NCI-H748 treated with DMSO at 0.1 percent for 48 hours (cell line): Measurements from ENCODE around the gene COA8.
A peak's percentile ranks its signal among the peaks of the same experiment; 100 is the strongest.

Source experiments
- DNase-seq: peaks from one replicate; lab custom pipeline; 2025; lab: John Stamatoyannopoulos, UW

COA8 gene

GRCh38 chr14:103549361-103550311 is 13.1 kb upstream of the COA8 start:
- DNase-seq: no peak

- no peak for DNase-seq
Measured at GRCh38 chr14:103550451-103551337, 12.1 kb upstream of the COA8 start.

DNA sequence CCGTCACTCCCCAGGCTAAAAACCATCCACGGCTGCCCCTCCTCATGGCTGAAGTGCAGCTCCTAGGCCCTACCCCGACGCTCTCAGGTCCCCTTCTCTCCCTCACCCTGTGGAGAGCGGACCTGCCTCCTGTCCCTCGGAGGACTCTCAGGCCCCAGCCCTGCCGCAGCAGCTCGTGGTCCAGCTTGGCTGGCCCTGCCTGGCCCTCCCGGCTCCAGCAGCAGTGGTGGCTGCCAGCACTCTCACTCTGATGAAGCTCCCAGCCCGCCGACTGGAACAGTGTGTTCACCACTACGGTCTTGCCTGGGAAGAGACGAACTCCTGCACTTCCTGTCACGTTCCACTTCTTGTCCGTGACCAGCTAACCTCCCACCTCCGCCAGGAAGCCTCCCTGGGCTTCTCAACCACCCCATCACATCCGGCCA is 11.4 kb upstream of the COA8 start:
- DNase-seq: no peak

GRCh38 chr14:103552011-103552845 is 10.5 kb upstream of the COA8 start:
- no peak for DNase-seq

DNA sequence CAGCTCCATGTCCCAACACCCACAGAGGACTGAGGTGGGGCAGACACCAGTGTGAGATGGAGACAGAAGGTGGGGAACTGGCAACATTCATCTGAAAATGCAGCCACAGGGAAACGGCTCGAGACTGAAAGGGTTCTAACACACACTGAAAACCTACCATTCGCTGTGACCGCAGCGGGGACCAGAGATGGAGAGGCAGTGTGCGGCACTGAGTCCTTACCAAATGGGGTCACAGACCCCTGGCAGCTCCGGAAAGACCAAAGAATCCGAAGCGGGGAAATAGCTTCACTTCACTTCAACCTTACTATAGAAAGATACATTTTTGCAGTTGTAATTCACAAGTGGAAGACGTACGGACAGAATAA is 9.9 kb upstream of the COA8 start:
- no peak for DNase-seq

GRCh38 chr14:103555559-103556337 is 7.0 kb upstream of the COA8 start:
- DNase-seq: no peak

DNA sequence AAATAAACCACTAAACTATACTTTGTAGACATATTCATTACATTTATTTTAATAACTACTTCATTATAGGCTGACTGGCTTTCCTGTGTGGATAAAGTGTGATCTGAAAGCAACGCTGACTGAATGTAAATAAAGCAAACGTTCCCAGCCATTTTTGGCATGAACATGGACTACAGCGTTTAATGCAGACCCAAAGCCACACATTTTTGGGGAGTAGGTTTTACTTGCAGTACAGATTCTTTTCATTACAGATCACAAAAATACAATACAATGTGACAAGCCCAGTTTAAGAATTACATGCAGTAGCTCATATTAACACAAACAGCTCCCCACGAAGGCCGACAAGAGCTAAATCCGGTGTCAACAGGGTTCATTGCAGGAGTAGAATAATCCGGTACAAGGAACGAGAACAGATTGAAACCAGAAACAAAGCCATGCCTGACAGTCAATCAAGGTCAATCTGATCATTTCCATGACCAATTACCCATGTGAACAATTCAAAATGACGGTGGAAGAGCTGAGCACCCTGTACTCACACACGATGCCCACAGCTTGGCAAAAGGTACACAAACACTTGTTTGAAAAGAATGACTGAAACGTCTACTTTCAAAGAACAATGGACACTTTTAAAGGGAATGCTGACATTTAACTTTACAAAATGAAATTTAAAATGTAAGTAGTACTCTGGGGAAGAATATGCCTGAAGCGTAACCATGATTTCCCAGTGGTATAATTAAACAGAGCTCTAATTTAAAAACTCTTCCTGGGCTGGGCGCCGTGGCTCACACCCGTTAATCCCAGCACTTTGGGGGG is 5.6 kb upstream of the COA8 start:
- DNase-seq: no peak

- no peak for DNase-seq
Measured at GRCh38 chr14:103558071-103558882, 4.5 kb upstream of the COA8 start.

DNA sequence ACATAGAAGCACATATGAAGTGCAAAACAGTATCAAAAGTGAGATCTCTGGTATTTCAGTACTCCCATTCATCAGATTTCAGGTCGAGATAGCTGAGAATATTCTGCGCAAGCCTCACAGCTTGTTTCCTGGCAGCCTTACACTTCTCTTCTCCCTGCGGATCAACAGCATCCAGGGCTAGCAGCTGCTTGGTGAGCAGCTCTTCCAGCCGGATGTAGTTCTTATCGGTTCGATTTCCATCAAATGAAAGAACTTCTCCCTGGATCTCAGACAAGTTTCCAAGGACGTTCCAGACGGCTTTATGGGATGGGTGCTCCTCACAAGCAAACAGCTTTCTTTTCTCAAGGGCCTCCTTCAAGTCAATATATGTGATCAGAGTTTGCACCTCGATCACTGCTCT is 3.0 kb upstream of the COA8 start:
- no peak for DNase-seq

DNA sequence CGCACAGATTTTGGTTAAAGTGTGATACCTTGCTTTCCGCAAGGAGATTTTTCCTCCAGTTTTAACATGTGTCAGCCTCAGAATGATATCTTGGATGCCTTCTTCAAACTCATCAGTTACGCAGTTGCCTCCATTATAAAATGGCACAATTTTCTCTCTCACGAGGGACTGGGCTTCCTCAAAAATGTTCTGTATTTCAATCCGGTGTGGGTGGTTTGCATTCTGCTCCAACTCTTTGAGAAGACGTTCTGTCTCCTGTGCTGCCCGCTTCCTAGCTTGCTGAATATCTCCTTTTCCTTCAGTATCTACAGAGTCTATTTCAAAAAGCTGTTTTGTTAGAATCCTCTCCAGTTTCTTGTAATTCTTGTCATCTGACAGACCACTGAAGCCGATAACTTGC is 2.1 kb upstream of the COA8 start:
- DNase-seq: no peak

GRCh38 chr14:103561381-103562178 is 1.2 kb upstream of the COA8 start:
- DNase-seq: peak; percentile 9

- DNase-seq: no peak
Measured at GRCh38 chr14:103562179-103562428, 656 bp upstream of the COA8 start.

GRCh38 chr14:103563226-103563620 is 463 bp downstream of the COA8 start:
- DNase-seq: no peak

DNA sequence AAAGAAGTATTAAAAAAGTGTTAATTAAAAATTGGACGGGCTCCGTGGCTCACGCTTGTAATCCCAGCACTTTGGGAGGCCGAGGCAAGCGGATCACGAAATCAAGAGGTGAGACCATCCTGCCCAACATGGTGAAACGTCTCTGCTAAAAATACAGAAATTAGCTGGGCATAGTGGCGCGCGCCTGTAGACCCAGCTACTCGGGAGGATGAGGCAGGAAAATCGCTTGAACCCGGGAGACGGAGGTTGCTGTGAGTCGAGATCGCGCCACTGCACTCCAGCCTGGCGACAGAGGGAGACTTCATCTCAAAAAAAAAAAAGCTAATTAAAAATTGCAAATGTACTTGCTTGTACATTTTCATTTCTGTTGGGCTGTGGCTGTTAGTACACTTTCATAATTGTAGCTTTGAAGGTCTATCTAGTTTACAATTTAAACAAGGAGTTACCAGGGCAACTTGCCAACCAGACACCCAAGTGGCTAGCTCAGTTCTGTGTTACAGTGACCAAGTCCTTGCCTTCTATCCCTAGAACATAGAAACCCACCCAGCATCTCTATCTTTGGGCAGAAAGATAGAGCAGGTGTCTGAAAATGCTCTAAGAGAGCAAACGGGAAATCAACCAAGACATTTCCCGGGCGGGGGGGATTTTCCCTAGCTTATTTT is 1.2 kb downstream of the COA8 start:
- peak; percentile 21 for DNase-seq

DNA sequence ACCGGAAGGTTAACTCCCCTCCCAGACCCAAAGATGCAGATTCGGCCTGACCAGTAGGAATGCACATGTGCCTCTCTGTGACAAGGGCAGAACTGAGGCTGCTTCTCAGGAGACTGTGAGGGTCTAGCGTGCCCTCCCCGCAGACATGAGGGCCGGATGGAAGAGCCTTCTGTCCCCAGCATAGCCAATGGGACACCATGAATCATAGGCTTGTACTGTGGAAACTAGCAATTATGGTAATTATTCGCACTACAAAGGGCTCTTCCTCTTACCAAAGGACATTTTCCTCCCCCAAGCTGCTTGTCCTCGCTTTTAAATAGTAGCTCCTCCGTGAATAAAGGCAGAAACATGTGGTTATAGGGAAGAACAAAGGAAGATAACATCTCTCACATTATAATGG is 6.2 kb downstream of the COA8 start:
- DNase-seq: peak; percentile 56

DNA sequence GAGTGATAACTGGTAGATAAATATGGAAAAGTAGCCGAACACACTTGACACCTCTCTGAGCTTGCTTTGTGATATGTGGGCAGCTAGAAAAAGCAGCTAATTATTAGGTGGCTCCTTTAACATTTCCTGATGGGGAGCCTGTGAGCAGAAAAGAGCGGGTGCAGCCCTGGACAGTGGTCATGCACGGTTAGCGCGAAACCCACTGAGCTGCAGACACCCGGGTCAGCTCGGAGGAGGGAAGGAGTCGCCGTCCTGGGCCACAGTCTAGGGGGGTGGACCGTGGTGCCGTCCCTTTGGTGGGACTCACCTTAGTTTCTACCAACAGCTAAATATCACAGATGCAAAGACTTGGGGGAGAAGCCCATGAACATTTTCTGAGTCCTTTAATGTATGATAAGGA is 6.6 kb downstream of the COA8 start:
- no peak for DNase-seq

DNA sequence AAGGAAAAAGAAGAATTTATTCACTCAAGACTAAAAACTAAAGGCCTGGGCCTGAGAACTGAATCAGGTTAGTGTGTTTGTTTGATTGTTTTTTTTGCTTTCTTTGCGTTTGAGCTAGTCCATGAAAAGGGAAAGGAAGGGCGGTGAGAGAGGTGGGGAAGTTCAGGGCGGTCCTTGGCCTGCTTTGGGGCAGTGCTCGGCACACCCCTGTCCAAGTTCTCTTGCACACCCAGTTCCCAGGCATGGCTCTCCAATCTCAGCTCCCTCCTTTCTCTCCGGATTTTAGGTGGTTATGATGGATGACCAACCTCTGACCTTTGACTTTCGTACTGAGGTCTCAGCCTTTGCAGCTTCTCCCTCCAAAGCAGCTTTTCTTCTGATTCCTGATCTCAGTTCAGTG is 11.3 kb downstream of the COA8 start:
- DNase-seq: no peak

- DNase-seq: no peak
Measured at GRCh38 chr14:103574707-103575285, 12.0 kb downstream of the COA8 start.
